Liver (tissue), 9 donors: ENCODE results near the gene CTXND2. TPM values are rescaled to one million over a fixed set of nuclear protein-coding genes. Genes with fewer than 3 reads are reported as not detected.

Experiments
- DNase-seq: peaks from one replicate; pipeline ENCODE4 v3.0.0-alpha.2; 2017; ENCODE audit warnings: low spot score
- H3K27ac ChIP-seq, 2 donors: one replicate each; pipeline ENCODE4 v1.7.0; 2013; ENCODE audit warnings: inconsistent platforms in 2 of 2, low read length in 2 of 2, control low read depth in 1 of 2, low read depth in 1 of 2, mild to moderate bottlenecking in 1 of 2
- H3K27me3 ChIP-seq, 4 donors: one replicate each; pipeline versions ENCODE4 v1.6.1 to v1.7.0; 2013; ENCODE audit warnings: low read length in 3 of 4, inconsistent platforms in 1 of 4, mild to moderate bottlenecking in 1 of 4, moderate library complexity in 1 of 4; ENCODE audit not compliant: control insufficient read depth in 4 of 4, insufficient read depth in 4 of 4
- H3K36me3 ChIP-seq, 4 donors: one replicate each; pipeline versions ENCODE4 v1.6.1 to v1.7.0; 2013; ENCODE audit warnings: low read length in 3 of 4, mild to moderate bottlenecking in 3 of 4, low read depth in 1 of 4, moderate library complexity in 1 of 4; ENCODE audit not compliant: control insufficient read depth in 4 of 4, insufficient read depth in 3 of 4
- H3K4me1 ChIP-seq, 4 donors: one replicate each; pipeline versions ENCODE4 v1.6.1 to v1.7.0; 2013; ENCODE audit warnings: low read length in 3 of 4, mild to moderate bottlenecking in 3 of 4, moderate library complexity in 1 of 4; ENCODE audit not compliant: control insufficient read depth in 4 of 4, insufficient read depth in 4 of 4
- H3K4me3 ChIP-seq, 3 donors: one replicate each; pipeline versions ENCODE4 v1.6.1 to v1.7.0; 2013; ENCODE audit warnings: low read length in 3 of 3, control low read depth in 1 of 3, low read depth in 1 of 3, mild to moderate bottlenecking in 1 of 3
- H3K9ac ChIP-seq, 2 donors: one replicate each; pipeline ENCODE4 v1.7.0; 2013; ENCODE audit warnings: low read length in 2 of 2, mild to moderate bottlenecking in 2 of 2, moderate library complexity in 2 of 2, control low read depth in 1 of 2, low read depth in 1 of 2
- H3K9me3 ChIP-seq, 4 donors: one replicate each; pipeline versions ENCODE4 v1.6.1 to v1.7.0; 2013; ENCODE audit warnings: low read length in 3 of 4; ENCODE audit not compliant: control insufficient read depth in 4 of 4
- ATF3 ChIP-seq: IDR thresholded peaks from 2 replicates; pipeline ENCODE4 v1.6.1; 2016; ENCODE audit warnings: antibody characterized with exemption
- CTCF ChIP-seq: fragments of 150-350 bp; IDR thresholded peaks from 2 replicates; pipeline ENCODE4 v1.5.1; 2017; ENCODE audit warnings: improper control_type of control experiment, low read depth, low read length; ENCODE audit not compliant: missing input control
- EGR1 ChIP-seq, 2 donors: IDR thresholded peaks; 2 replicates each; pipeline ENCODE4 v1.6.1; 2016 to 2018; ENCODE audit warnings: antibody characterized with exemption in 2 of 2, low read depth in 2 of 2
- FOXA1 ChIP-seq: IDR thresholded peaks from 2 replicates; pipeline ENCODE4 v1.6.1; 2016; ENCODE audit warnings: antibody characterized with exemption
- FOXA2 ChIP-seq: IDR thresholded peaks from 2 replicates; pipeline ENCODE4 v1.6.1; 2016; ENCODE audit warnings: antibody characterized with exemption
- GABPA ChIP-seq, 2 donors: IDR thresholded peaks in 1 of 2; conservative IDR thresholded peaks in 1 of 2; 2 replicates each; pipeline ENCODE4 v1.6.1; 2016; ENCODE audit warnings: antibody characterized with exemption in 2 of 2, mild to moderate bottlenecking in 1 of 2, moderate library complexity in 1 of 2
- HNF4A ChIP-seq, 2 donors: conservative IDR thresholded peaks; 2 replicates each; pipeline ENCODE4 v1.6.1; 2016; ENCODE audit warnings: antibody characterized with exemption in 2 of 2, mild to moderate bottlenecking in 2 of 2
- HNF4G ChIP-seq: IDR thresholded peaks from 2 replicates; pipeline ENCODE4 v1.6.1; 2016; ENCODE audit warnings: antibody characterized with exemption
- JUND ChIP-seq, 2 donors: IDR thresholded peaks; 2 replicates each; pipeline ENCODE4 v1.6.1; 2016; ENCODE audit warnings: antibody characterized with exemption in 2 of 2
- NR2F2 ChIP-seq: IDR thresholded peaks from 2 replicates; pipeline ENCODE4 v1.6.1; 2016; ENCODE audit warnings: antibody characterized with exemption
- RAD21 ChIP-seq, 2 donors: IDR thresholded peaks; 2 replicates each; pipeline ENCODE4 v1.6.1; 2016; ENCODE audit warnings: antibody characterized with exemption in 2 of 2, mild to moderate bottlenecking in 2 of 2
- RXRA ChIP-seq, 2 donors: IDR thresholded peaks; 2 replicates each; pipeline ENCODE4 v1.6.1; 2017 to 2018; ENCODE audit warnings: antibody characterized with exemption in 2 of 2, mild to moderate bottlenecking in 1 of 2
- SP1 ChIP-seq: IDR thresholded peaks from 2 replicates; pipeline ENCODE4 v1.6.1; 2018; ENCODE audit warnings: antibody characterized with exemption, mild to moderate bottlenecking
- TAF1 ChIP-seq: conservative IDR thresholded peaks from 2 replicates; pipeline ENCODE4 v1.6.1; 2016; ENCODE audit warnings: antibody characterized with exemption, mild to moderate bottlenecking
- YY1 ChIP-seq: IDR thresholded peaks from 2 replicates; pipeline ENCODE4 v1.6.1; 2016; ENCODE audit warnings: antibody characterized with exemption, mild to moderate bottlenecking
- WGBS: extraction: QIAGEN DNeasy Blood & Tissue Kit; methylation state at CpG from one replicate; pipeline ENCODE4 v1.1.7; 2013; 5-methylcytosine and 5-hydroxymethylcytosine counted together
- polyA plus RNA-seq, 2 donors: library from polyadenylated mRNA; stranded (reverse) in 1 of 2; unstranded in 1 of 2; fragments of 200-250 nt in 1 of 2; fragments of >200 nt in 1 of 2; fragmentation: Nextera tagmentation in 1 of 2; extraction: Ambion mirVana in 1 of 2; gene quantifications; one replicate each; pipeline versions ENCODE4 v1.2.1 to v1.2.3, GENCODE V29; 2013 to 2015
- total RNA-seq, 2 donors: library from RNA; depleted of rRNA; stranded (reverse); fragments of >200 nt; gene quantifications; one replicate each; pipeline ENCODE4 v1.2.3, GENCODE V29; 2014
- TF ChIP-seq, protein P1 (sequence below): IDR thresholded peaks from 2 replicates; pipeline ENCODE4 v1.6.1; 2016; ENCODE audit warnings: antibody characterized with exemption, mild to moderate bottlenecking
- TF ChIP-seq, protein P2 (sequence below): IDR thresholded peaks from 2 replicates; pipeline ENCODE4 v1.6.1; 2016; ENCODE audit warnings: antibody characterized with exemption
- TF ChIP-seq, protein P3 (sequence below): IDR thresholded peaks from 2 replicates; pipeline ENCODE4 v1.6.1; 2016; ENCODE audit warnings: antibody characterized with exemption
- donor health status: healthy.
- donor health status: healthy.
- donor health status: healthy.
- donor health status: healthy.
- donor health status: healthy.

Gene CTXND2
- total and polyA plus RNA-seq, 4 donors = not detected

DNA sequence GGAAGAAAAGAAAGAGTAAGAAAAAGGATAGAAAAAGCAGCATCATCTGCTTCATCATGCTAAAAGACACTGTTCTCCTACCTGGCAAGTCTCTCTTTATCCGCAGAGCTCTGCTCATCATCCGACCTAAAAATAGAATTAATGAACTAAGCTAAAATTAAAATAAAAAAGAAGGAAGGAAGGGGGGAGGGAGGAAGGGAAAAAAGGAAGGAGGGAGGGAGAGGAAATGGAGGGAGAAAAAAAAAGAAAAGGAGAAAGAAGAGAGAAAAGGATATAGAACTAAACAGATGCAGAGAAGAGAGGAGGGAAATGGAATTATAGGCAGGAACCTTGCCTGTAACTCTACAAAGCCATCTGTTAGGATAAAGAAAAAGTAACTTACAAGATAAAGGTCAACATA, 44.6 kb upstream of the CTXND2 start:
- Histone ChIP-seq H3K4me3 (no peak overlapping the region), H3K27ac (no peak overlapping the region), H3K9ac (no peak overlapping the region), H3K9me3 (no peaks in the 10 kb centered on the region), H3K4me1 (peaks cover 3 to 13% (median 10%) of the 10 kb centered on the region in 4 donors), H3K36me3 (peaks cover 5 to 28% (median 13%) of the 10 kb centered on the region in 4 donors), H3K27me3 (no peaks in the 10 kb centered on the region)
- 74% methylated on average over 2 of the region's 2 CpGs for WGBS
- TF ChIP-seq, protein P1, sequence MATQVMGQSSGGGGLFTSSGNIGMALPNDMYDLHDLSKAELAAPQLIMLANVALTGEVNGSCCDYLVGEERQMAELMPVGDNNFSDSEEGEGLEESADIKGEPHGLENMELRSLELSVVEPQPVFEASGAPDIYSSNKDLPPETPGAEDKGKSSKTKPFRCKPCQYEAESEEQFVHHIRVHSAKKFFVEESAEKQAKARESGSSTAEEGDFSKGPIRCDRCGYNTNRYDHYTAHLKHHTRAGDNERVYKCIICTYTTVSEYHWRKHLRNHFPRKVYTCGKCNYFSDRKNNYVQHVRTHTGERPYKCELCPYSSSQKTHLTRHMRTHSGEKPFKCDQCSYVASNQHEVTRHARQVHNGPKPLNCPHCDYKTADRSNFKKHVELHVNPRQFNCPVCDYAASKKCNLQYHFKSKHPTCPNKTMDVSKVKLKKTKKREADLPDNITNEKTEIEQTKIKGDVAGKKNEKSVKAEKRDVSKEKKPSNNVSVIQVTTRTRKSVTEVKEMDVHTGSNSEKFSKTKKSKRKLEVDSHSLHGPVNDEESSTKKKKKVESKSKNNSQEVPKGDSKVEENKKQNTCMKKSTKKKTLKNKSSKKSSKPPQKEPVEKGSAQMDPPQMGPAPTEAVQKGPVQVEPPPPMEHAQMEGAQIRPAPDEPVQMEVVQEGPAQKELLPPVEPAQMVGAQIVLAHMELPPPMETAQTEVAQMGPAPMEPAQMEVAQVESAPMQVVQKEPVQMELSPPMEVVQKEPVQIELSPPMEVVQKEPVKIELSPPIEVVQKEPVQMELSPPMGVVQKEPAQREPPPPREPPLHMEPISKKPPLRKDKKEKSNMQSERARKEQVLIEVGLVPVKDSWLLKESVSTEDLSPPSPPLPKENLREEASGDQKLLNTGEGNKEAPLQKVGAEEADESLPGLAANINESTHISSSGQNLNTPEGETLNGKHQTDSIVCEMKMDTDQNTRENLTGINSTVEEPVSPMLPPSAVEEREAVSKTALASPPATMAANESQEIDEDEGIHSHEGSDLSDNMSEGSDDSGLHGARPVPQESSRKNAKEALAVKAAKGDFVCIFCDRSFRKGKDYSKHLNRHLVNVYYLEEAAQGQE = no peak
- TF ChIP-seq EGR1 (IDR thresholded peaks at IDR 0.05; ENCODE audit: low read depth in 2 of 2) (no peak), RAD21 (IDR thresholded peaks at IDR 0.05) (no peak), FOXA2 (no peak), RXRA (IDR thresholded peaks at IDR 0.05) (no peak), YY1 (no peak), JUND (IDR thresholded peaks at IDR 0.05) (no peak), FOXA1 (no peak), CTCF (no peak), TAF1 (no peak), GABPA (IDR thresholded peaks at IDR 0.05 in 1 of 2, conservative IDR thresholded peaks at IDR 0.05 in 1 of 2) (no peak), SP1 (no peak), HNF4A (conservative IDR thresholded peaks at IDR 0.05) (no peak)
- TF ChIP-seq, protein P2, sequence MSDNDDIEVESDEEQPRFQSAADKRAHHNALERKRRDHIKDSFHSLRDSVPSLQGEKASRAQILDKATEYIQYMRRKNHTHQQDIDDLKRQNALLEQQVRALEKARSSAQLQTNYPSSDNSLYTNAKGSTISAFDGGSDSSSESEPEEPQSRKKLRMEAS = no peak
- TF ChIP-seq, protein P3, sequence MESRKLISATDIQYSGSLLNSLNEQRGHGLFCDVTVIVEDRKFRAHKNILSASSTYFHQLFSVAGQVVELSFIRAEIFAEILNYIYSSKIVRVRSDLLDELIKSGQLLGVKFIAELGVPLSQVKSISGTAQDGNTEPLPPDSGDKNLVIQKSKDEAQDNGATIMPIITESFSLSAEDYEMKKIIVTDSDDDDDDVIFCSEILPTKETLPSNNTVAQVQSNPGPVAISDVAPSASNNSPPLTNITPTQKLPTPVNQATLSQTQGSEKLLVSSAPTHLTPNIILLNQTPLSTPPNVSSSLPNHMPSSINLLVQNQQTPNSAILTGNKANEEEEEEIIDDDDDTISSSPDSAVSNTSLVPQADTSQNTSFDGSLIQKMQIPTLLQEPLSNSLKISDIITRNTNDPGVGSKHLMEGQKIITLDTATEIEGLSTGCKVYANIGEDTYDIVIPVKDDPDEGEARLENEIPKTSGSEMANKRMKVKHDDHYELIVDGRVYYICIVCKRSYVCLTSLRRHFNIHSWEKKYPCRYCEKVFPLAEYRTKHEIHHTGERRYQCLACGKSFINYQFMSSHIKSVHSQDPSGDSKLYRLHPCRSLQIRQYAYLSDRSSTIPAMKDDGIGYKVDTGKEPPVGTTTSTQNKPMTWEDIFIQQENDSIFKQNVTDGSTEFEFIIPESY = no peak
- DNase-seq = no peak

- 38% methylated on average over 2 of the region's 2 CpGs for WGBS
- H3K4me3 ChIP-seq = no peak overlapping the region
- no peak overlapping the region for H3K9ac ChIP-seq
- H3K9me3 ChIP-seq = no peaks in the 10 kb centered on the region
- H3K27me3 ChIP-seq = no peaks in the 10 kb centered on the region
- H3K4me1 ChIP-seq = peaks cover 3 to 13% (median 10%) of the 10 kb centered on the region in 4 donors
- H3K36me3 ChIP-seq = peaks cover 5 to 33% (median 13%) of the 10 kb centered on the region in 4 donors
- H3K27ac ChIP-seq = no peak overlapping the region
- DNase-seq = no peak
- TF ChIP-seq, protein P1 = no peak
- TF ChIP-seq, protein P3 = no peak
- TF ChIP-seq RXRA (IDR thresholded peaks at IDR 0.05) (no peak), HNF4G (no peak), HNF4A (conservative IDR thresholded peaks at IDR 0.05) (no peak), TAF1 (no peak), EGR1 (IDR thresholded peaks at IDR 0.05; ENCODE audit: low read depth in 2 of 2) (no peak), RAD21 (IDR thresholded peaks at IDR 0.05) (no peak), YY1 (no peak), SP1 (no peak), FOXA1 (no peak), ATF3 (no peak), NR2F2 (no peak), GABPA (IDR thresholded peaks at IDR 0.05 in 1 of 2, conservative IDR thresholded peaks at IDR 0.05 in 1 of 2) (no peak)
These were observed 44.0 kb upstream of the CTXND2 start for GRCh38 chr1:150842964-150843363.
